ENCODE measurements around the gene RERE.

Gene RERE

GRCh38 chr1:8674481-8674880 is 143.0 kb downstream of the RERE start:
- Histone ChIP-seq H3K36me3 (ENCODE audit: control insufficient read depth, insufficient read depth, low read length) (no peaks in the 10 kb centered on the region), H3K9me3 (ENCODE audit: control insufficient read depth, low read length) (no peaks in the 10 kb centered on the region), H3K4me1 (ENCODE audit: control insufficient read depth, insufficient read depth, low read length) (peaks cover 11% of the 10 kb centered on the region), H3K4me3 (ENCODE audit: insufficient read depth, low read depth, low read length) (no peak overlapping the region), H3K27ac (ENCODE audit: insufficient read depth, low read depth, low read length, poor library complexity, severe bottlenecking) (no peak overlapping the region), H3K27me3 (ENCODE audit: control insufficient read depth, insufficient read depth, low read length, poor library complexity, severe bottlenecking) (no peaks in the 10 kb centered on the region)
- WGBS, 2 experiments: 84 to 92% methylated on average over 4 of the region's 4 CpGs

- WGBS, 2 experiments: 64 to 69% methylated on average over 6 to 8 of the region's 8 CpGs
- Histone ChIP-seq H3K4me3 (ENCODE audit: insufficient read depth, low read depth, low read length) (no peak overlapping the region), H3K9me3 (ENCODE audit: control insufficient read depth, low read length) (no peaks in the 10 kb centered on the region), H3K4me1 (ENCODE audit: control insufficient read depth, insufficient read depth, low read length) (peaks cover 9% of the 10 kb centered on the region), H3K27ac (ENCODE audit: insufficient read depth, low read depth, low read length, poor library complexity, severe bottlenecking) (no peak overlapping the region), H3K27me3 (ENCODE audit: control insufficient read depth, insufficient read depth, low read length, poor library complexity, severe bottlenecking) (no peaks in the 10 kb centered on the region), H3K36me3 (ENCODE audit: control insufficient read depth, insufficient read depth, low read length) (no peaks in the 10 kb centered on the region)
Measured at GRCh38 chr1:8671306-8671917, 146.0 kb downstream of the RERE start.

- Histone ChIP-seq H3K36me3 (ENCODE audit: control insufficient read depth, insufficient read depth, low read length) (no peaks in the 10 kb centered on the region), H3K27me3 (ENCODE audit: control insufficient read depth, insufficient read depth, low read length, poor library complexity, severe bottlenecking) (no peaks in the 10 kb centered on the region), H3K4me1 (ENCODE audit: control insufficient read depth, insufficient read depth, low read length) (peaks cover 14% of the 10 kb centered on the region), H3K9me3 (ENCODE audit: control insufficient read depth, low read length) (no peaks in the 10 kb centered on the region), H3K4me3 (ENCODE audit: insufficient read depth, low read depth, low read length) (no peak overlapping the region), H3K27ac (ENCODE audit: insufficient read depth, low read depth, low read length, poor library complexity, severe bottlenecking) (no peak overlapping the region)
- WGBS, 2 experiments: 89% methylated on average over 2 of the region's 2 CpGs
Measured at GRCh38 chr1:8670371-8670818, 147.0 kb downstream of the RERE start.

GRCh38 chr1:8669606-8670335 is 147.7 kb downstream of the RERE start:
- Histone ChIP-seq H3K4me1 (ENCODE audit: control insufficient read depth, insufficient read depth, low read length) (peaks cover 13% of the 10 kb centered on the region), H3K27me3 (ENCODE audit: control insufficient read depth, insufficient read depth, low read length, poor library complexity, severe bottlenecking) (no peaks in the 10 kb centered on the region), H3K9me3 (ENCODE audit: control insufficient read depth, low read length) (no peaks in the 10 kb centered on the region), H3K27ac (ENCODE audit: insufficient read depth, low read depth, low read length, poor library complexity, severe bottlenecking) (no peak overlapping the region), H3K4me3 (ENCODE audit: insufficient read depth, low read depth, low read length) (no peak overlapping the region), H3K36me3 (ENCODE audit: control insufficient read depth, insufficient read depth, low read length) (no peaks in the 10 kb centered on the region)
- whole genome bisulfite sequencing, 2 experiments: 91 to 96% methylated on average over 3 to 4 of the region's 4 CpGs

DNA sequence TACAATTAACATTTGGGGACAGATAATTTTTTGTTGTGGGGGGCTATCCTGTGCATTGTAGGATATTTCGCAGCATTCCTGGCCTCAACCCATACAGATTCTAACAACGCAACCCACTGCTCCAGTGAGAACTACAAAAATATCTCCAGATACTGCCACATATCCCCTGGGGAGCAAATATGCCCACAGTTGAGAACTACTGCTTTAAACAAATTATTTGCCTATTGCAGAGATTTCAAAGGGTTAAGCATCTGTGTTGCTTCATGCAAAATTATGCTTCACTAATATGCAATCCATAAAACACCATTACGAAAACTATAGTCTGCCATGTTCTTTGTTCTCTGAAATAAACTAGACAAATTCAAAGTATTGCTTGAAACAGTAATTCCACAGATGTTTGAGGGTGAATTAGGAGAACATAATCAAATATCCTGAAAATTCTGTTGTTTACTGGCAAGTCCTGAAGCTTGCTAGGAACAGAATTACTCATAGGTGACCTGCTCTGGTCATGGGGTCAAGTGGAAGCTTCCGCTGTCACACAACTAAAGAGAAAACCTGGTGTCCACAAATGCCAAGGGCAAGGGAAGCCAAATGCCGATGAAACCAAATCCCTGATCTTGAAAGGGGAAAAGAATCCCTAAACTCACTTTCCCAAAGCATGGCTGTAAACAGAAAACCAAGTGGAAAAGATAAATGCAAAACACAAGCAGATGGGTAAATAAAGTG is 149.4 kb downstream of the RERE start:
- Histone ChIP-seq H3K9me3 (ENCODE audit: control insufficient read depth, low read length) (no peaks in the 10 kb centered on the region), H3K4me3 (ENCODE audit: insufficient read depth, low read depth, low read length) (no peak overlapping the region), H3K27me3 (ENCODE audit: control insufficient read depth, insufficient read depth, low read length, poor library complexity, severe bottlenecking) (no peaks in the 10 kb centered on the region), H3K4me1 (ENCODE audit: control insufficient read depth, insufficient read depth, low read length) (peaks cover 10% of the 10 kb centered on the region), H3K36me3 (ENCODE audit: control insufficient read depth, insufficient read depth, low read length) (no peaks in the 10 kb centered on the region), H3K27ac (ENCODE audit: insufficient read depth, low read depth, low read length, poor library complexity, severe bottlenecking) (no peak overlapping the region)
- 97 to 99% methylated on average over 5 of the region's 5 CpGs for WGBS, 2 experiments

DNA sequence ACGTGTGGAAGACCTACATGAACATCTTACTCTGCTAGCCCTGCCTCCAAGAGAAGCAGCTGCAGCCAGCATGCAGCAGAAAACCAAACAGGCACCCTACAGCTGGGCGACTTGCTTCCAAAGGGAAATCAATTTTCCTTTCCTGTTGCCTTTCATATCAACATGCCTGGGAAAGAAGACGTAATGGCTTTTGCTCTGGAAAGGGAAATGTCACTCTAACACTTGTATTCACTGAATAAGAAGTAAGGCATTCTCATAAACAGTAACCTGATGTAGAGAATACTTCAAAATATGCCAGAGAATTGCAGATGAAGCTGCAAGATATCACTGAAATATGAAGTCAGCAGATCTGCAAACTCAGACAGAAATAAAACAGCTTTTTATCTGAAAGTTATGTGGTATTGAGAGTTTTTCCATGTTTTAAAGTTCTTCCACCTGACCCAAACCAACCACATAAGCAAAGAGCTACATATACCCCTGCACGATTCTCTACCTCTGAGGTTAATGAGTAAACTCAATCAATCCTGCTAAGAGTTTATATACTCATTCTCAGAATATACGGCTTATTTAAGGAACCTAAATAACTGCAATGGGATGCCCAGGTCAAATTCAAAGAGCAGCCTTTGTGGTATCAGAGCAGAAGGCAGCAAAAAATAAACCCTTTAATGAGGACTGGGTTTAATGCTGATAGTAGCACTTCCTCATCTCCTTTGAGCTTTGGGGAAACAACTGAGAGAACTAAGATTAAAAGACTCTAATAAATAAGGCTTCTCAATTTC is 150.9 kb downstream of the RERE start:
- Histone ChIP-seq H3K27ac (ENCODE audit: insufficient read depth, low read depth, low read length, poor library complexity, severe bottlenecking) (no peak overlapping the region), H3K27me3 (ENCODE audit: control insufficient read depth, insufficient read depth, low read length, poor library complexity, severe bottlenecking) (no peaks in the 10 kb centered on the region), H3K4me1 (ENCODE audit: control insufficient read depth, insufficient read depth, low read length) (peaks cover 18% of the 10 kb centered on the region), H3K9me3 (ENCODE audit: control insufficient read depth, low read length) (no peaks in the 10 kb centered on the region), H3K4me3 (ENCODE audit: insufficient read depth, low read depth, low read length) (no peak overlapping the region), H3K36me3 (ENCODE audit: control insufficient read depth, insufficient read depth, low read length) (no peaks in the 10 kb centered on the region)
- 69 to 75% methylated on average over 5 of the region's 5 CpGs for WGBS, 2 experiments

DNA sequence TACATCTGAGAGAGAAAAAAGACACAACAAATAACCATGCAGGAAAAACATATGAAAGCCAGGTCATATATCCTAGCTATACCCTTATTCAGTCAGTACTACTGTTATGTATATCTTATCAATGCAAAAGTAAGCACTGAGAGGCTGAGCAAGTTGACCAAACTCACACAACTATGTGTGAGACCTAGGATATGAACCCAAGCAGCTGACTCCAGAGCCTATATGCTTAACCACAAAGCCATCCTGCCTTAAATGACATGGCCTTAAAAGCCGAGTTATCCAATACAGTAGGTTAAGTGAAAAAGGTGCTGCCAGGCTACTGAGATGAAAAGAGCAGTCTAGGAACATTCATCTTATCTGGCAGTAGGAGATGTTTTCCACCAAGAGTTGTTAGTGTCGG is 151.6 kb downstream of the RERE start:
- Histone ChIP-seq H3K4me1 (ENCODE audit: control insufficient read depth, insufficient read depth, low read length) (peaks cover 25% of the 10 kb centered on the region), H3K9me3 (ENCODE audit: control insufficient read depth, low read length) (no peaks in the 10 kb centered on the region), H3K36me3 (ENCODE audit: control insufficient read depth, insufficient read depth, low read length) (no peaks in the 10 kb centered on the region), H3K27me3 (ENCODE audit: control insufficient read depth, insufficient read depth, low read length, poor library complexity, severe bottlenecking) (no peaks in the 10 kb centered on the region), H3K27ac (ENCODE audit: insufficient read depth, low read depth, low read length, poor library complexity, severe bottlenecking) (no peak overlapping the region), H3K4me3 (ENCODE audit: insufficient read depth, low read depth, low read length) (no peak overlapping the region)
- WGBS, 2 experiments: 85 to 91% methylated on average over 2 of the region's 2 CpGs

DNA sequence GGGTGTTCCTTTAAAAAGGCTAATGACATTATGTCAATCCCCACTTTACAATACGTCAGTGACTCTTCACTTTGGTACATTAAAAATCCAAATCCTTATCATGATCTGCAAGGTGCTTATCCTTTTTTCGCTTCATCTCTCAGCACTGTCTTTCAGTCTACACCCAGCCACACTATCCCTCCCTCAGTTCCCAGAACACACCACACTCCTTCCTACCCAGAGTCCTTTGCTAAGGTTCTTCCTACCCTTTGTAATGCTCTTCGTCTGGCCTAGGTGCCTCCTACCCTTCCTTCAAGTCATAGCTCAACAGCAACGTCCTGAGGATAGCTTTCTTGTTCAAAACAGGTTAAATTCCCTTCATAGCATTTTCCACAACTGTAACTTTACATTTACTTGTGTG is 152.6 kb downstream of the RERE start:
- Histone ChIP-seq H3K4me3 (ENCODE audit: insufficient read depth, low read depth, low read length) (no peak overlapping the region), H3K27ac (ENCODE audit: insufficient read depth, low read depth, low read length, poor library complexity, severe bottlenecking) (no peak overlapping the region), H3K36me3 (ENCODE audit: control insufficient read depth, insufficient read depth, low read length) (no peaks in the 10 kb centered on the region), H3K9me3 (ENCODE audit: control insufficient read depth, low read length) (no peaks in the 10 kb centered on the region), H3K27me3 (ENCODE audit: control insufficient read depth, insufficient read depth, low read length, poor library complexity, severe bottlenecking) (no peaks in the 10 kb centered on the region), H3K4me1 (ENCODE audit: control insufficient read depth, insufficient read depth, low read length) (peaks cover 29% of the 10 kb centered on the region)
- 90 to 92% methylated on average over 4 of the region's 4 CpGs for WGBS, 2 experiments

DNA sequence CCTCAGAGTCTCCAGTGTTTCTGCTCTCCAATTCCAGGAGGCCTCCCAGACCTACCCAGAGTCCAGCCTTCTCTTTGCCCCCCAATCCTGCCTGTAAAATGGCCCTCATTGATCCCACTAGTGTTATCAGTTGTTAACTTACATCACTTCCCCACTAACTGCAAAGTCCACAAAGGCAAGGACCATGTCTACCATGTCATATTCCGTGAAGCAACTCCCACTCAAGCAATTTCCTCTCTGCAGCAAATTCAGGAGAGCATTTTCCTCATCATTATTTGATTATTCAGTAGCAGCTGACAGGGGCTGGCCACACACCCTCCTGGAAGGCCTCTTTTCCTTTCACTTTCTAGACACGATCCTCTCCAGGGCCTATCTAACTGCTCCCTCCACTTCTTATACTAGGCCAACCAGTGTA is 153.5 kb downstream of the RERE start:
- WGBS, 2 experiments: 90 to 94% methylated on average over 2 of the region's 2 CpGs
- Histone ChIP-seq H3K4me3 (ENCODE audit: insufficient read depth, low read depth, low read length) (no peak overlapping the region), H3K9me3 (ENCODE audit: control insufficient read depth, low read length) (no peaks in the 10 kb centered on the region), H3K36me3 (ENCODE audit: control insufficient read depth, insufficient read depth, low read length) (no peaks in the 10 kb centered on the region), H3K27me3 (ENCODE audit: control insufficient read depth, insufficient read depth, low read length, poor library complexity, severe bottlenecking) (no peaks in the 10 kb centered on the region), H3K27ac (ENCODE audit: insufficient read depth, low read depth, low read length, poor library complexity, severe bottlenecking) (no peak overlapping the region), H3K4me1 (ENCODE audit: control insufficient read depth, insufficient read depth, low read length) (peaks cover 29% of the 10 kb centered on the region)
